Measurements from ENCODE around the gene RRM1. TPM values are rescaled to one million over a fixed set of nuclear protein-coding genes. Genes with fewer than 3 reads are reported as not detected.

Gene RRM1
- total and polyA plus RNA-seq, 9 of the 15 experiments (the other 6 are each of a cell fraction or from before 2014, with no cell fraction given), result 113 to 270 (median 163) TPM

DNA sequence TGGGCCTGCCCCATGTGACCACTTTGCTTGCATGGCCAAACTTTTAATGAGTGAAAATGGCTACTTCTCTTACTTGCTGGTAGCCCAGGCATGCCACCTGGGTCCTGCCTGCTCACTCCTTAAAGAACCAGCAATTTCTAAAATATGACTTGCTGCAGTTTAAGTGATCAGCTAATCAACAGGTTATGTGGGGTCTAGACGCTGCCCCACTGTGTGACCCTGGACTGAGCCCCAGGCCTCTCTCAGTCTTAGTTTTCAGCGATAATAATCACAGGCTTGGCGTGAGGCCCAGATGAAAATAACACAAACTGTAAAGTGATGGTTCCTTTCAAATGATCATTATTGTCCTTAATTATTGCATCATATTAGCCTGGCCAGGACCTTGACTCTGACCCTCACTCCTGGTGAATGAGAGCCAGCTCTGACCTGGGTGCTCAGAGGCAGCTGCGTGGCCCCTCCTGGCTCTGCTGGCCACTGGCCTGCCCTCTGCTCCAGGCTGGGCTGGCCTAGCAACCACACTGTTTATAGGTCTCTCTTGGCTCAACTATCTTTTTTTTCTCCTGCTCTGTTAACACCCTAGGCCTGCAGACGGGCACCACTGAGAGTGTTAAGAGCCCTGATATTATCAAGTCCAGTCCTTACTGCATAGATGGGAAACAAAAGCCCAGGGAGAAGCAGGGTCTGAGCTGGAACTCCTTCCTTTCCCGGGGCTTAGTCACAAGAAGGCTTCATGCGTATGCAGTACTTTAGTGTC, 89.7 kb downstream of the RRM1 start (continued):
- TF ChIP-seq ZNF12 (CRISPR knock-in tag; IDR thresholded peaks at IDR 0.05), result 0 out of 2 replicates have a peak, but pooled peaks have one; percentile 25
- TF ChIP-seq CBFB (CRISPR knock-in tag; IDR thresholded peaks at IDR 0.05), result no peak
- TF ChIP-seq FOS (IDR thresholded peaks at IDR 0.05; ENCODE audit: extremely low read depth, insufficient read length), result no peak
- TF ChIP-seq FOXJ2 (tag; IDR thresholded peaks at IDR 0.05), result peak; percentile 97
- no peak for TF ChIP-seq KLF13 (tag; IDR thresholded peaks at IDR 0.05; ENCODE audit: borderline replicate concordance, low read depth)
- TF ChIP-seq ZNF24 (IDR thresholded peaks at IDR 0.05), result no peak
- TF ChIP-seq ESRRB (CRISPR knock-in tag; IDR thresholded peaks at IDR 0.05; ENCODE audit: borderline replicate concordance), result no peak
- TF ChIP-seq ZKSCAN1 (IDR thresholded peaks at IDR 0.05; ENCODE audit: low read depth, low read length), result peak; percentile 84
- TF ChIP-seq, protein P1, sequence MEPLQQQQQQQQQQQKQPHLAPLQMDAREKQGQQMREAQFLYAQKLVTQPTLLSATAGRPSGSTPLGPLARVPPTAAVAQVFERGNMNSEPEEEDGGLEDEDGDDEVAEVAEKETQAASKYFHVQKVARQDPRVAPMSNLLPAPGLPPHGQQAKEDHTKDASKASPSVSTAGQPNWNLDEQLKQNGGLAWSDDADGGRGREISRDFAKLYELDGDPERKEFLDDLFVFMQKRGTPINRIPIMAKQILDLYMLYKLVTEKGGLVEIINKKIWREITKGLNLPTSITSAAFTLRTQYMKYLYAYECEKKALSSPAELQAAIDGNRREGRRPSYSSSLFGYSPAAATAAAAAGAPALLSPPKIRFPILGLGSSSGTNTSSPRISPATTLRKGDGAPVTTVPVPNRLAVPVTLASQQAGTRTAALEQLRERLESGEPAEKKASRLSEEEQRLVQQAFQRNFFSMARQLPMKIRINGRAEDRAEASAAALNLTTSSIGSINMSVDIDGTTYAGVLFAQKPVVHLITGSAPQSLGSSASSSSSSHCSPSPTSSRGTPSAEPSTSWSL (CRISPR knock-in tag; IDR thresholded peaks at IDR 0.05; ENCODE audit: borderline replicate concordance), result no peak
- TF ChIP-seq ZNF707 (CRISPR knock-in tag; conservative IDR thresholded peaks at IDR 0.05), result no peak
- TF ChIP-seq PCBP2 (IDR thresholded peaks at IDR 0.05; ENCODE audit: low read depth, low read length, poor library complexity, severe bottlenecking), result no peak
- TF ChIP-seq ZNF830 (CRISPR knock-in tag; IDR thresholded peaks at IDR 0.05), result no peak
- TF ChIP-seq, protein P2, sequence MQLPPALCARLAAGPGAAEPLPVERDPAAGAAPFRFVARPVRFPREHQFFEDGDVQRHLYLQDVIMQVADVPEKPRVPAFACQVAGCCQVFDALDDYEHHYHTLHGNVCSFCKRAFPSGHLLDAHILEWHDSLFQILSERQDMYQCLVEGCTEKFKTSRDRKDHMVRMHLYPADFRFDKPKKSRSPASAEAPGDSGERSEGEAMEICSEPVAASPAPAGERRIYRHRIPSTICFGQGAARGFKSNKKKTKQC (CRISPR knock-in tag; IDR thresholded peaks at IDR 0.05), result no peak
- no peak for TF ChIP-seq ZNF785 (CRISPR knock-in tag; IDR thresholded peaks at IDR 0.05)
- TF ChIP-seq, protein P3, sequence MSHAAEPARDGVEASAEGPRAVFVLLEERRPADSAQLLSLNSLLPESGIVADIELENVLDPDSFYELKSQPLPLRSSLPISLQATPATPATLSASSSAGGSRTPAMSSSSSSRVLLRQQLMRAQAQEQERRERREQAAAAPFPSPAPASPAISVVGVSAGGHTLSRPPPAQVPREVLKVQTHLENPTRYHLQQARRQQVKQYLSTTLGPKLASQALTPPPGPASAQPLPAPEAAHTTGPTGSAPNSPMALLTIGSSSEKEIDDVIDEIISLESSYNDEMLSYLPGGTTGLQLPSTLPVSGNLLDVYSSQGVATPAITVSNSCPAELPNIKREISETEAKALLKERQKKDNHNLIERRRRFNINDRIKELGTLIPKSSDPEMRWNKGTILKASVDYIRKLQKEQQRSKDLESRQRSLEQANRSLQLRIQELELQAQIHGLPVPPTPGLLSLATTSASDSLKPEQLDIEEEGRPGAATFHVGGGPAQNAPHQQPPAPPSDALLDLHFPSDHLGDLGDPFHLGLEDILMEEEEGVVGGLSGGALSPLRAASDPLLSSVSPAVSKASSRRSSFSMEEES (CRISPR knock-in tag; IDR thresholded peaks at IDR 0.05), result no peak
- no peak for TF ChIP-seq POLR2AphosphoS2 (IDR thresholded peaks at IDR 0.05; ENCODE audit: low read length)
- TF ChIP-seq GATAD2A (IDR thresholded peaks at IDR 0.05), result no peak
- 0 out of 2 replicates have a peak, but pooled peaks have one; percentile 16 for TF ChIP-seq ZNF384 (IDR thresholded peaks at IDR 0.05; ENCODE audit: low read depth, low read length)
- no peak for TF ChIP-seq TAF7 (tag; IDR thresholded peaks at IDR 0.05)
- TF ChIP-seq KLF1 (tag; IDR thresholded peaks at IDR 0.05), result no peak
- TF ChIP-seq KDM4B (IDR thresholded peaks at IDR 0.05; ENCODE audit: borderline replicate concordance in 2 of 2, low read depth in 1 of 2), result no peak
- TF ChIP-seq ZNF124 (CRISPR knock-in tag; IDR thresholded peaks at IDR 0.05), result no peak
- no peak for TF ChIP-seq NONO (IDR thresholded peaks at IDR 0.05; ENCODE audit: low read depth in 2 of 2, low read length in 1 of 2)
- no peak for TF ChIP-seq CTBP1 (IDR thresholded peaks at IDR 0.05; ENCODE audit: borderline replicate concordance)
- TF ChIP-seq ZSCAN29 (IDR thresholded peaks at IDR 0.05), result no peak
